GM23338 (cell line): ENCODE results near the gene SLC41A3.

Experiments
- CREB1 ChIP-seq: fragments of 250-450 bp; sonication (Bioruptor Pico); IDR thresholded peaks from 2 replicates; pipeline ENCODE4 v1.5.0; 2020; ENCODE audit warnings: low read depth, mild to moderate bottlenecking, moderate library complexity
- EZH2 ChIP-seq: fragments of 200-600 bp; sonication (generic); IDR thresholded peaks from one replicate; pipeline ENCODE4 v1.8.0; 2017; ENCODE audit warnings: antibody characterized with exemption, mild to moderate bottlenecking, low read depth; ENCODE audit not compliant: unreplicated experiment
- EZH2phosphoT487 ChIP-seq: fragments of 200-600 bp; sonication (generic); IDR thresholded peaks from one replicate; pipeline ENCODE4 v1.8.1; 2018; ENCODE audit warnings: antibody characterized with exemption; ENCODE audit not compliant: unreplicated experiment
- POLR2AphosphoS5 ChIP-seq: IDR thresholded peaks from 2 replicates; pipeline ENCODE4 v1.6.1; 2016; ENCODE audit warnings: antibody characterized with exemption, low read depth
- ZNF114 ChIP-seq: fragments of 250-450 bp; sonication (Bioruptor Pico); IDR thresholded peaks from 2 replicates; pipeline ENCODE4 v1.5.0; 2020; ENCODE audit warnings: mild to moderate bottlenecking, moderate library complexity
- ZNF331 ChIP-seq: fragments of 250-450 bp; sonication (Bioruptor Pico); IDR thresholded peaks from 2 replicates; pipeline ENCODE4 v1.5.0; 2020; ENCODE audit warnings: low read depth, mild to moderate bottlenecking, moderate library complexity
- TF ChIP-seq, protein P1 (sequence below), 2 experiments: fragments of 200-600 bp in 1 of 2; sonication (generic) in 1 of 2; conservative IDR thresholded peaks; 2 replicates each; pipeline versions ENCODE4 v1.5.1 to v1.6.1; 2016 to 2017; ENCODE audit warnings: antibody characterized with exemption in 2 of 2, low read depth in 2 of 2, mild to moderate bottlenecking in 2 of 2, moderate library complexity in 1 of 2
- TF ChIP-seq, protein P2 (sequence below): IDR thresholded peaks from one replicate; pipeline ENCODE4 v1.6.1; 2018; ENCODE audit warnings: antibody characterized with exemption; ENCODE audit not compliant: unreplicated experiment

DNA sequence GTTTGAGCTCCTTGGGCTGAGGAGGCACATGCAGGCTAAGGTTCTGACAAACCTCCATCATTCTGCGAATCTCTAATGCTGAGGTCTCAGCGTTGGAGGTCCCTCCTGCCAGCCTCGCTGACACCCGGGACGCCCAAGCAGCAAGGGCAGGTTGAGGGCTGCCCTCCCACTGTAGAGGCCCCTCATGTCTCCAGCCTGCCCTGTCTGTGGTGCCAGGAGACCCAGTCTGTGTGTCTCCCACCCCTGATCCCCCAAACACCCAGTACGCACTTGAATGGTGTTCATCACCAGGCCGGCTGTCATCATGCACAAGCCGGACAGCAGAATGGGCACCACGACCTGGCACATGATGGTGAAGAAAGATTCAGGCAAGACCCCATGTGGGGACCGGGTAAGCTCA lies 27.8 kb downstream of the SLC41A3 start:
- TF ChIP-seq, protein P1, sequence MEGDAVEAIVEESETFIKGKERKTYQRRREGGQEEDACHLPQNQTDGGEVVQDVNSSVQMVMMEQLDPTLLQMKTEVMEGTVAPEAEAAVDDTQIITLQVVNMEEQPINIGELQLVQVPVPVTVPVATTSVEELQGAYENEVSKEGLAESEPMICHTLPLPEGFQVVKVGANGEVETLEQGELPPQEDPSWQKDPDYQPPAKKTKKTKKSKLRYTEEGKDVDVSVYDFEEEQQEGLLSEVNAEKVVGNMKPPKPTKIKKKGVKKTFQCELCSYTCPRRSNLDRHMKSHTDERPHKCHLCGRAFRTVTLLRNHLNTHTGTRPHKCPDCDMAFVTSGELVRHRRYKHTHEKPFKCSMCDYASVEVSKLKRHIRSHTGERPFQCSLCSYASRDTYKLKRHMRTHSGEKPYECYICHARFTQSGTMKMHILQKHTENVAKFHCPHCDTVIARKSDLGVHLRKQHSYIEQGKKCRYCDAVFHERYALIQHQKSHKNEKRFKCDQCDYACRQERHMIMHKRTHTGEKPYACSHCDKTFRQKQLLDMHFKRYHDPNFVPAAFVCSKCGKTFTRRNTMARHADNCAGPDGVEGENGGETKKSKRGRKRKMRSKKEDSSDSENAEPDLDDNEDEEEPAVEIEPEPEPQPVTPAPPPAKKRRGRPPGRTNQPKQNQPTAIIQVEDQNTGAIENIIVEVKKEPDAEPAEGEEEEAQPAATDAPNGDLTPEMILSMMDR (conservative IDR thresholded peaks at IDR 0.05; ENCODE audit: low read depth in 2 of 2) = no peak
- TF ChIP-seq CREB1 (CRISPR knock-in tag) = no peak
- no peak for TF ChIP-seq EZH2phosphoT487
- TF ChIP-seq, protein P2, sequence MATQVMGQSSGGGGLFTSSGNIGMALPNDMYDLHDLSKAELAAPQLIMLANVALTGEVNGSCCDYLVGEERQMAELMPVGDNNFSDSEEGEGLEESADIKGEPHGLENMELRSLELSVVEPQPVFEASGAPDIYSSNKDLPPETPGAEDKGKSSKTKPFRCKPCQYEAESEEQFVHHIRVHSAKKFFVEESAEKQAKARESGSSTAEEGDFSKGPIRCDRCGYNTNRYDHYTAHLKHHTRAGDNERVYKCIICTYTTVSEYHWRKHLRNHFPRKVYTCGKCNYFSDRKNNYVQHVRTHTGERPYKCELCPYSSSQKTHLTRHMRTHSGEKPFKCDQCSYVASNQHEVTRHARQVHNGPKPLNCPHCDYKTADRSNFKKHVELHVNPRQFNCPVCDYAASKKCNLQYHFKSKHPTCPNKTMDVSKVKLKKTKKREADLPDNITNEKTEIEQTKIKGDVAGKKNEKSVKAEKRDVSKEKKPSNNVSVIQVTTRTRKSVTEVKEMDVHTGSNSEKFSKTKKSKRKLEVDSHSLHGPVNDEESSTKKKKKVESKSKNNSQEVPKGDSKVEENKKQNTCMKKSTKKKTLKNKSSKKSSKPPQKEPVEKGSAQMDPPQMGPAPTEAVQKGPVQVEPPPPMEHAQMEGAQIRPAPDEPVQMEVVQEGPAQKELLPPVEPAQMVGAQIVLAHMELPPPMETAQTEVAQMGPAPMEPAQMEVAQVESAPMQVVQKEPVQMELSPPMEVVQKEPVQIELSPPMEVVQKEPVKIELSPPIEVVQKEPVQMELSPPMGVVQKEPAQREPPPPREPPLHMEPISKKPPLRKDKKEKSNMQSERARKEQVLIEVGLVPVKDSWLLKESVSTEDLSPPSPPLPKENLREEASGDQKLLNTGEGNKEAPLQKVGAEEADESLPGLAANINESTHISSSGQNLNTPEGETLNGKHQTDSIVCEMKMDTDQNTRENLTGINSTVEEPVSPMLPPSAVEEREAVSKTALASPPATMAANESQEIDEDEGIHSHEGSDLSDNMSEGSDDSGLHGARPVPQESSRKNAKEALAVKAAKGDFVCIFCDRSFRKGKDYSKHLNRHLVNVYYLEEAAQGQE = no peak
- no peak for TF ChIP-seq ZNF114 (CRISPR knock-in tag)
- TF ChIP-seq POLR2AphosphoS5 = no peak
- TF ChIP-seq ZNF331 = no peak
- no peak for TF ChIP-seq EZH2
